SK-N-SH (cell line): Measurements from ENCODE around the gene ZNF775. TPM values are rescaled to one million over a fixed set of nuclear protein-coding genes. Genes with fewer than 3 reads are reported as not detected.

Experiments
- CTCF ChIA-PET: fragments of 300-600, 350-600 bp; formaldehyde crosslinking; extraction: SDS; loops from one replicate; lab custom pipeline; 2021; lab: Yijun Ruan, JAX
- POLR2A ChIA-PET: fragments of 350-600 bp; sonication (Branson Sonifier 250); formaldehyde crosslinking; extraction: SDS; loops from one replicate; lab custom pipeline; 2020; ENCODE audit warnings: antibody characterized with exemption, inconsistent platforms; lab: Yijun Ruan, JAX
- DNase-seq: peaks from one replicate; pipeline ENCODE4 v3.0.0; 2012
- H2AFZ ChIP-seq: fragments of 200-600 bp; sonication (generic); 2 replicates; pipeline ENCODE4 v1.8.1; 2016; ENCODE audit warnings: antibody characterized with exemption, mild to moderate bottlenecking, low read depth
- H3F3A ChIP-seq: fragments of 200-600 bp; sonication (generic); replicated peaks from 2 replicates; pipeline ENCODE3; 2016; ENCODE audit warnings: antibody characterized with exemption, mild to moderate bottlenecking; ENCODE audit not compliant: insufficient read depth
- H3K27ac ChIP-seq, 2 experiments: fragments of 200-500 bp in 1 of 2; fragments of 200-600 bp in 1 of 2; sonication (Bioruptor generic) in 1 of 2; sonication (generic), shearing (Covaris generic) in 1 of 2; 2 replicates each; pipeline versions ENCODE4 v1.5.1 to v1.6.1; 2014 to 2016; ENCODE audit warnings: low read depth in 2 of 2, inconsistent platforms in 1 of 2, low read length in 1 of 2, mild to moderate bottlenecking in 1 of 2, mixed read lengths in 1 of 2
- H3K27me3 ChIP-seq: fragments of 200-600 bp; sonication (generic), shearing (Covaris generic); 2 replicates; pipeline ENCODE4 v1.6.1; 2016; ENCODE audit warnings: mixed run types; ENCODE audit not compliant: insufficient read depth
- H3K36me3 ChIP-seq, 2 experiments: fragments of 200-500 bp in 1 of 2; fragments of 200-600 bp in 1 of 2; sonication (Bioruptor generic) in 1 of 2; sonication (generic) in 1 of 2; replicated peaks in 1 of 2; 2 replicates each; pipeline versions ENCODE3 to v1.5.1; 2014 to 2016; ENCODE audit warnings: low read length in 1 of 2, mild to moderate bottlenecking in 1 of 2; ENCODE audit not compliant: insufficient read depth in 2 of 2, control insufficient read depth in 1 of 2
- H3K4me1 ChIP-seq, 2 experiments: fragments of 200-500 bp in 1 of 2; fragments of 200-600 bp in 1 of 2; sonication (Bioruptor generic) in 1 of 2; sonication (generic), shearing (Covaris generic) in 1 of 2; 2 replicates each; pipeline versions ENCODE4 v1.5.1 to v1.6.1; 2014 to 2016; ENCODE audit warnings: low read depth in 1 of 2, low read length in 1 of 2, mixed run types in 1 of 2; ENCODE audit not compliant: insufficient read depth in 2 of 2, control insufficient read depth in 1 of 2
- H3K4me2 ChIP-seq: fragments of 200-600 bp; sonication (generic), shearing (Covaris generic); 2 replicates; pipeline ENCODE4 v1.6.1; 2017; ENCODE audit warnings: mixed run types
- H3K4me3 ChIP-seq, 2 experiments: fragments of 200-500 bp in 1 of 2; fragments of 200-600 bp in 1 of 2; sonication (Bioruptor generic) in 1 of 2; sonication (generic), shearing (Covaris generic) in 1 of 2; 2 replicates each; pipeline versions ENCODE4 v1.5.1 to v1.8.1; 2014 to 2016; ENCODE audit warnings: low read depth in 2 of 2, inconsistent platforms in 1 of 2, low read length in 1 of 2, mild to moderate bottlenecking in 1 of 2, mixed read lengths in 1 of 2, moderate library complexity in 1 of 2
- H3K79me2 ChIP-seq: fragments of 200-600 bp; sonication (generic); 2 replicates; pipeline ENCODE4 v1.8.1; 2017; ENCODE audit warnings: mild to moderate bottlenecking; ENCODE audit not compliant: insufficient read depth
- H3K9ac ChIP-seq: fragments of 200-600 bp; sonication (generic); 2 replicates; pipeline ENCODE4 v1.6.1; 2017; ENCODE audit warnings: mixed run types
- H3K9me2 ChIP-seq: fragments of 200-600 bp; sonication (generic); 2 replicates; pipeline ENCODE4 v1.6.1; 2017; ENCODE audit warnings: mixed run types
- H3K9me3 ChIP-seq: fragments of 200-600 bp; sonication (generic); 2 replicates; pipeline ENCODE4 v1.6.1; 2017; ENCODE audit warnings: mixed run types, mild to moderate bottlenecking, moderate library complexity
- H4K20me1 ChIP-seq: fragments of 200-600 bp; sonication (generic); 2 replicates; pipeline ENCODE4 v1.6.1; 2017; ENCODE audit warnings: mild to moderate bottlenecking, mixed run types; ENCODE audit not compliant: insufficient read depth
- CHD2 ChIP-seq: fragments of 150-350 bp; IDR thresholded peaks from 2 replicates; pipeline ENCODE4 v1.6.1; 2018; ENCODE audit warnings: low read length; ENCODE audit not compliant: partially characterized antibody
- ELF1 ChIP-seq: IDR thresholded peaks from 2 replicates; pipeline ENCODE4 v1.4.0; 2012
- EP300 ChIP-seq, 2 experiments: IDR thresholded peaks; 2 replicates each; pipeline versions ENCODE4 v1.4.0 to v1.6.1; 2012; ENCODE audit warnings: borderline replicate concordance in 1 of 2, low read depth in 1 of 2, low read length in 1 of 2
- FOSL2 ChIP-seq: IDR thresholded peaks from 2 replicates; pipeline ENCODE4 v1.4.0; 2012; ENCODE audit warnings: low read depth, mild to moderate bottlenecking, moderate library complexity, borderline replicate concordance
- GABPA ChIP-seq: IDR thresholded peaks from 2 replicates; pipeline ENCODE4 v1.4.0; 2012; ENCODE audit warnings: low read depth, mild to moderate bottlenecking
- GATA2 ChIP-seq: sonication (generic); formaldehyde crosslinking; IDR thresholded peaks from 2 replicates; pipeline ENCODE4 v1.5.0; 2020; ENCODE audit warnings: mild to moderate bottlenecking, missing genetic modification reagents
- JUND ChIP-seq: IDR thresholded peaks from 2 replicates; pipeline ENCODE4 v1.4.0; 2012
- MEF2A ChIP-seq: IDR thresholded peaks from 2 replicates; pipeline ENCODE4 v1.4.0; 2012; ENCODE audit warnings: low read depth, borderline replicate concordance
- MXI1 ChIP-seq: IDR thresholded peaks from 2 replicates; pipeline ENCODE4 v1.6.1; 2012; ENCODE audit warnings: mild to moderate bottlenecking, low read depth, low read length, improper control_type of control experiment
- NFIC ChIP-seq: IDR thresholded peaks from 2 replicates; pipeline ENCODE4 v1.4.0; 2012; ENCODE audit warnings: borderline replicate concordance
- POLR2AphosphoS5 ChIP-seq: IDR thresholded peaks from 2 replicates; pipeline ENCODE4 v1.6.1; 2012; ENCODE audit warnings: low read depth, low read length
- RFX5 ChIP-seq: IDR thresholded peaks from 2 replicates; pipeline ENCODE4 v1.6.1; 2012; ENCODE audit warnings: mild to moderate bottlenecking, improper control_type of control experiment, low read length
- SMC3 ChIP-seq: IDR thresholded peaks from 2 replicates; pipeline ENCODE4 v1.6.1; 2012; ENCODE audit warnings: low read depth, low read length, improper control_type of control experiment
- TAF1 ChIP-seq: IDR thresholded peaks from 2 replicates; pipeline ENCODE4 v1.6.1; 2012; ENCODE audit warnings: low read depth, mild to moderate bottlenecking, low read length, moderate library complexity, borderline replicate concordance
- TEAD4 ChIP-seq: IDR thresholded peaks from 2 replicates; pipeline ENCODE4 v1.4.0; 2012; ENCODE audit warnings: mild to moderate bottlenecking, borderline replicate concordance; ENCODE audit not compliant: insufficient read depth
- WGBS: methylation state at CpG from one replicate; pipeline ENCODE4 v1.1.6; 2017; ENCODE audit warnings: low lambda C conversion rate; 5-methylcytosine and 5-hydroxymethylcytosine counted together
- polyA plus RNA-seq, 3 experiments: library from polyadenylated mRNA; depleted of rRNA; stranded (reverse); fragments of >200 nt; gene quantifications; 2 replicates each; pipeline ENCODE4 v1.2.3, GENCODE V29; 2012
- TF ChIP-seq, protein P1 (sequence below): IDR thresholded peaks from 2 replicates; pipeline ENCODE4 v1.4.0; 2012; ENCODE audit warnings: low read depth
- TF ChIP-seq, protein P2 (sequence below): IDR thresholded peaks from 2 replicates; pipeline ENCODE4 v1.6.1; 2012; ENCODE audit warnings: mild to moderate bottlenecking, low read depth, low read length, moderate library complexity
- TF ChIP-seq, protein P3 (sequence below): IDR thresholded peaks from 2 replicates; pipeline ENCODE4 v1.4.0; 2012; ENCODE audit warnings: low read depth, borderline replicate concordance
- TF ChIP-seq, protein P4 (sequence below): fragments of 200-600 bp; sonication (generic); IDR thresholded peaks from 2 replicates; pipeline ENCODE4 v1.6.1; 2017; ENCODE audit warnings: antibody characterized with exemption, mild to moderate bottlenecking, moderate library complexity

ZNF775 gene
- polyA plus RNA-seq, 1 of the 3 experiments (the other 2 are of a cell fraction), result 5.0 TPM

DNA sequence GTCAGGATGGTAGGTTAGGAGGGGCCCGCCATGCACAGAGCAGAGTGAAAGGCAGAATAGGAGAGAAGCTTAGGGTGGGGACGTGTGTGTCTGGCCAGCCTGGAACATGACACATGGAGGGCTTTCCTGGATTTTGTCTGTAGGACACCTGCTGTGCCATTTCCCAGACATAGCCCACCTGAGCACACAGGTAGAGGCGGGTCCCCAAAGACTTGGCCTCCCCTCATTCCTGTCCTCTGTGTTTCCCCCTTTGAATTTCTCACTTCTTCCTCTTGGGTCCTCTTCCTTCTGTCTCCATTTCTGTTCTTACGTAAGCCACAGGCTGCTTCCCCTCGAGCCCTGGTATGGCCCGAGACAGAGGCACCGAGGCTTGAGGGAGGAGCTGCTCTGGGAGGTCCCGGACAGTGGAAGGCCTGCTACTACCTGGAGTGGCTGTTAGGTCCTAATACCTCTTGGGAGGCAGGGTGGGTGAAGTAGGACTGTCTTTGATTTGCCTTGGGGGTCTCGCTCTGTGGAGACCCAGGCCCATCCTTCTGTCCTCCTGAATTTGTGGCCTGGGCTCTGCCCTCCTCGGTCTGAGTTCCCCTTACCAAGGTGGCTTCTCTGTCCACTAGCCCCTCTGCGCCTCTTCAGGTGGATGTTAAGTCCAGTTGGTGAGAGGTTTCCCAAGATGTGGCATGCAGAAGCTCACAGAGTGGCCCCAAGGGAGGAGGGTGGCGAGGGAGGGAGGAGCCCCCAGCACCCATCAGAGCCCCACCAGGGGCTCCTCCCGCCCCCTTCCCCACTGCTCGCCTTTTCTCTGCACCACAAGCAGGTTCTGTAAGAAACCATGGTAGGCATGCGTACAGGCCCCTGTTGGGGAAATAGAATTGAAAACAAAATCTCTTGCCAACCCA, 5.5 kb downstream of the ZNF775 start:
- TF ChIP-seq GABPA (no peak), JUND (no peak), TEAD4 (no peak), RFX5 (no peak), TAF1 (no peak), POLR2AphosphoS5 (no peak), ELF1 (no peak), GATA2 (no peak), CHD2 (no peak)
- TF ChIP-seq, protein P1, sequence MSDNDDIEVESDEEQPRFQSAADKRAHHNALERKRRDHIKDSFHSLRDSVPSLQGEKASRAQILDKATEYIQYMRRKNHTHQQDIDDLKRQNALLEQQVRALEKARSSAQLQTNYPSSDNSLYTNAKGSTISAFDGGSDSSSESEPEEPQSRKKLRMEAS, result no peak
- TF ChIP-seq, all 33 proteins: peak for 0
- Histone ChIP-seq H2AFZ (no peak overlapping the region), H3K27ac (peak overlapping the region in 1 of 2 experiments; percentile 70; a peak in 2 of 4 replicates), H3K79me2 (peaks cover 41% of the 10 kb centered on the region; the same call in 1 of the 2 replicates), H3K4me1 (peaks cover 0 to 63% of the 10 kb centered on the region in 2 experiments; a peak in 2 of 4 replicates), H3K9me3 (no peaks in the 10 kb centered on the region), H3K4me3 (no peak overlapping the region), H4K20me1 (peaks cover 8% of the 10 kb centered on the region; the same call in 1 of the 2 replicates), H3F3A (no peaks in the 10 kb centered on the region), H3K9ac (no peak overlapping the region), H3K27me3 (no peaks in the 10 kb centered on the region), H3K9me2 (no peaks in the 10 kb centered on the region), H3K4me2 (no peak overlapping the region), H3K36me3 (peaks cover 0 to 3% of the 10 kb centered on the region in 2 experiments)
- ChIA-PET CTCF (interaction anchor here (0.6 to 2.1 kb wide), 12 partner anchors 11 to 580 kb away, joined by 3 to 7 read pairs (median 3); a partner anchor contains a TSS), POLR2A (interaction anchor here (0.7 to 2.6 kb wide), 3 partner anchors 16 to 21 kb away, joined by 3 to 22 read pairs (median 8); partner anchors contain the start of gene REPIN1)
- DNase-seq, result peak; percentile 28
- WGBS, result 90% methylated on average over 15 of the region's 15 CpGs

DNA sequence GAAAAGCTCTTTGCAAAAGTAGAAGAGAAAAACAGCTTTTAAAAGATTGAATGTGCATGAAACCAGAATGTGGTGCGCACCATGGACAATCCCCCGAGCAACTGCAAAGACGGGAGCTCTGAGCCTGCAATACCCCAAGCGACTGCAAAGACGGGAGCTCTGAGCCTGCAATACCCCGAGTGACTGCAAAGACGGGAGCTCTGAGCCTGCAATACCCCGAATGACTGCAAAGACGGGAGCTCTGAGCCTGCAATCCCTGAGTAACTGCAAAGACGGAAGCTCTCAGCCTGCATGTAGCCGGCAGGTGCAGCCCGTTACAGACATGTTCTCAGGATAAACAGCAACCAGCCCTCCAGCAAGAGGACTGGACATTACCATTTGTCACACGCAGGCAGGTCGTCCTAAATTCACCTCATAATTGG, 6.2 kb downstream of the ZNF775 start:
- Histone ChIP-seq H3K9me2 (no peaks in the 10 kb centered on the region), H3K9me3 (no peaks in the 10 kb centered on the region), H4K20me1 (peaks cover 8% of the 10 kb centered on the region; the same call in 1 of the 2 replicates), H3K27me3 (no peaks in the 10 kb centered on the region), H3K27ac (peak overlapping the region in 1 of 2 experiments; percentile 70; a peak in 2 of 4 replicates), H3K9ac (no peak overlapping the region), H3K4me2 (no peak overlapping the region), H3K79me2 (peaks cover 34% of the 10 kb centered on the region; the same call in 1 of the 2 replicates), H3K36me3 (peaks cover 0 to 3% of the 10 kb centered on the region in 2 experiments), H3K4me3 (no peak overlapping the region), H3K4me1 (peaks cover 0 to 57% of the 10 kb centered on the region in 2 experiments; a peak in 2 of 4 replicates), H3F3A (no peaks in the 10 kb centered on the region), H2AFZ (no peak overlapping the region)
- POLR2A ChIA-PET, result interaction anchor here (0.8 to 2.6 kb wide), 3 partner anchors 11 to 20 kb away, joined by 3 to 22 read pairs (median 8); partner anchors contain the start of gene REPIN1
- WGBS, result 87% methylated on average over 10 of the region's 14 CpGs
- DNase-seq, result peak; percentile 60
- CTCF ChIA-PET, result interaction anchor here (0.6 to 2.1 kb wide), 12 partner anchors 11 to 580 kb away, joined by 3 to 7 read pairs (median 3); a partner anchor contains a TSS
- TF ChIP-seq, protein P2, sequence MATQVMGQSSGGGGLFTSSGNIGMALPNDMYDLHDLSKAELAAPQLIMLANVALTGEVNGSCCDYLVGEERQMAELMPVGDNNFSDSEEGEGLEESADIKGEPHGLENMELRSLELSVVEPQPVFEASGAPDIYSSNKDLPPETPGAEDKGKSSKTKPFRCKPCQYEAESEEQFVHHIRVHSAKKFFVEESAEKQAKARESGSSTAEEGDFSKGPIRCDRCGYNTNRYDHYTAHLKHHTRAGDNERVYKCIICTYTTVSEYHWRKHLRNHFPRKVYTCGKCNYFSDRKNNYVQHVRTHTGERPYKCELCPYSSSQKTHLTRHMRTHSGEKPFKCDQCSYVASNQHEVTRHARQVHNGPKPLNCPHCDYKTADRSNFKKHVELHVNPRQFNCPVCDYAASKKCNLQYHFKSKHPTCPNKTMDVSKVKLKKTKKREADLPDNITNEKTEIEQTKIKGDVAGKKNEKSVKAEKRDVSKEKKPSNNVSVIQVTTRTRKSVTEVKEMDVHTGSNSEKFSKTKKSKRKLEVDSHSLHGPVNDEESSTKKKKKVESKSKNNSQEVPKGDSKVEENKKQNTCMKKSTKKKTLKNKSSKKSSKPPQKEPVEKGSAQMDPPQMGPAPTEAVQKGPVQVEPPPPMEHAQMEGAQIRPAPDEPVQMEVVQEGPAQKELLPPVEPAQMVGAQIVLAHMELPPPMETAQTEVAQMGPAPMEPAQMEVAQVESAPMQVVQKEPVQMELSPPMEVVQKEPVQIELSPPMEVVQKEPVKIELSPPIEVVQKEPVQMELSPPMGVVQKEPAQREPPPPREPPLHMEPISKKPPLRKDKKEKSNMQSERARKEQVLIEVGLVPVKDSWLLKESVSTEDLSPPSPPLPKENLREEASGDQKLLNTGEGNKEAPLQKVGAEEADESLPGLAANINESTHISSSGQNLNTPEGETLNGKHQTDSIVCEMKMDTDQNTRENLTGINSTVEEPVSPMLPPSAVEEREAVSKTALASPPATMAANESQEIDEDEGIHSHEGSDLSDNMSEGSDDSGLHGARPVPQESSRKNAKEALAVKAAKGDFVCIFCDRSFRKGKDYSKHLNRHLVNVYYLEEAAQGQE, result no peak
- TF ChIP-seq FOSL2 (no peak), EP300 (IDR thresholded peaks at IDR 0.05; ENCODE audit: borderline replicate concordance in 1 of 2, low read depth in 1 of 2, low read length in 1 of 2) (peak in 1 of 2 experiments; percentile 66; a peak in 1 of 4 replicates), NFIC (no peak), MEF2A (no peak), MXI1 (no peak; the same call in 1 of the 2 replicates), SMC3 (no peak), POLR2AphosphoS5 (no peak)
- TF ChIP-seq, protein P3, sequence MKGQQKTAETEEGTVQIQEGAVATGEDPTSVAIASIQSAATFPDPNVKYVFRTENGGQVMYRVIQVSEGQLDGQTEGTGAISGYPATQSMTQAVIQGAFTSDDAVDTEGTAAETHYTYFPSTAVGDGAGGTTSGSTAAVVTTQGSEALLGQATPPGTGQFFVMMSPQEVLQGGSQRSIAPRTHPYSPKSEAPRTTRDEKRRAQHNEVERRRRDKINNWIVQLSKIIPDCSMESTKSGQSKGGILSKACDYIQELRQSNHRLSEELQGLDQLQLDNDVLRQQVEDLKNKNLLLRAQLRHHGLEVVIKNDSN, result no peak
- TF ChIP-seq, protein P4, sequence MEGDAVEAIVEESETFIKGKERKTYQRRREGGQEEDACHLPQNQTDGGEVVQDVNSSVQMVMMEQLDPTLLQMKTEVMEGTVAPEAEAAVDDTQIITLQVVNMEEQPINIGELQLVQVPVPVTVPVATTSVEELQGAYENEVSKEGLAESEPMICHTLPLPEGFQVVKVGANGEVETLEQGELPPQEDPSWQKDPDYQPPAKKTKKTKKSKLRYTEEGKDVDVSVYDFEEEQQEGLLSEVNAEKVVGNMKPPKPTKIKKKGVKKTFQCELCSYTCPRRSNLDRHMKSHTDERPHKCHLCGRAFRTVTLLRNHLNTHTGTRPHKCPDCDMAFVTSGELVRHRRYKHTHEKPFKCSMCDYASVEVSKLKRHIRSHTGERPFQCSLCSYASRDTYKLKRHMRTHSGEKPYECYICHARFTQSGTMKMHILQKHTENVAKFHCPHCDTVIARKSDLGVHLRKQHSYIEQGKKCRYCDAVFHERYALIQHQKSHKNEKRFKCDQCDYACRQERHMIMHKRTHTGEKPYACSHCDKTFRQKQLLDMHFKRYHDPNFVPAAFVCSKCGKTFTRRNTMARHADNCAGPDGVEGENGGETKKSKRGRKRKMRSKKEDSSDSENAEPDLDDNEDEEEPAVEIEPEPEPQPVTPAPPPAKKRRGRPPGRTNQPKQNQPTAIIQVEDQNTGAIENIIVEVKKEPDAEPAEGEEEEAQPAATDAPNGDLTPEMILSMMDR, result no peak
